OCI-LY1 (cell line): ENCODE data around the gene PDK4.

ENCODE experiments used
- CTCF ChIP-seq: fragments of 200-600 bp; sonication (generic), shearing (Covaris generic); IDR thresholded peaks from 2 replicates; pipeline ENCODE4 v1.5.1; 2017; ENCODE audit warnings: mild to moderate bottlenecking, antibody characterized with exemption, low read length, moderate library complexity, mixed read lengths
- EZH2 ChIP-seq: fragments of 200-600 bp; sonication (generic), shearing (Covaris generic); IDR thresholded peaks from 2 replicates; pipeline ENCODE4 v1.8.0; 2017; ENCODE audit warnings: borderline replicate concordance, mixed run types, mild to moderate bottlenecking, antibody characterized with exemption, low read length, moderate library complexity, mixed read lengths

GRCh38 chr7:95605275-95605674 lies 9.0 kb upstream of the PDK4 start:
- no peak for TF ChIP-seq EZH2
- no peak for TF ChIP-seq CTCF
